Vagina (tissue), 2 donors: ENCODE measurements around the gene SLC35A1. TPM values are rescaled to one million over a fixed set of nuclear protein-coding genes. Genes with fewer than 3 reads are reported as not detected.

Experiments used
- DNase-seq, 2 donors: peaks; one replicate each; pipeline ENCODE4 v3.0.0-alpha.2; 2017; ENCODE audit errors: extremely low spot score in 2 of 2
- H3K27ac ChIP-seq: fragments of 200-600 bp; sonication (generic); one replicate; pipeline ENCODE4 v1.5.1; 2019
- H3K27me3 ChIP-seq: fragments of 200-600 bp; sonication (generic); one replicate; pipeline ENCODE4 v1.5.1; 2019
- H3K36me3 ChIP-seq, 2 donors: fragments of 200-600 bp; sonication (generic); one replicate each; pipeline ENCODE4 v1.5.1; 2017 to 2019
- H3K4me1 ChIP-seq: fragments of 200-600 bp; sonication (generic); one replicate; pipeline ENCODE4 v1.5.1; 2019
- H3K4me3 ChIP-seq, 2 donors: fragments of 200-600 bp; sonication (generic); 1 replicate in 1 of 2; 2 replicates in 1 of 2; pipeline ENCODE4 v1.5.1; 2016 to 2019
- H3K9me3 ChIP-seq: fragments of 200-600 bp; sonication (generic); one replicate; pipeline ENCODE4 v1.5.1; 2019
- POLR2A ChIP-seq, 2 donors: fragments of 450-650 bp; IDR thresholded peaks; one replicate each; pipeline ENCODE4 v1.6.1; 2017; ENCODE audit warnings: antibody characterized with exemption in 2 of 2, mild to moderate bottlenecking in 2 of 2, moderate library complexity in 2 of 2
- POLR2AphosphoS5 ChIP-seq, 2 donors: sonication (generic); formaldehyde crosslinking; IDR thresholded peaks; one replicate each; pipeline ENCODE4 v1.9.0; 2017; ENCODE audit warnings: antibody characterized with exemption in 2 of 2, mild to moderate bottlenecking in 2 of 2, low read depth in 1 of 2; ENCODE audit not compliant: insufficient read depth in 1 of 2
- intact Hi-C: fragments of 100-400 bp; cut with DNase I; formaldehyde crosslinking; loops from one replicate; pipeline ENCODE4 v1.15.1; 2023
- total RNA-seq: library from RNA; depleted of rRNA; stranded (reverse); fragments of >200 nt; gene quantifications from one replicate; pipeline ENCODE4 v1.2.3, GENCODE V29; 2016
- TF ChIP-seq, protein P1 (sequence below), 3 experiments: fragments of 450-650 bp in 2 of 3; fragments of 200-600 bp in 1 of 3; sonication (generic) in 1 of 3; IDR thresholded peaks; one replicate each; pipeline ENCODE4 v1.5.1; 2017 to 2019; ENCODE audit warnings: antibody characterized with exemption in 3 of 3, mild to moderate bottlenecking in 2 of 3, moderate library complexity in 2 of 3

SLC35A1 gene
- total RNA-seq, 1 donor from 2014 or later, result 13.3 TPM

DNA sequence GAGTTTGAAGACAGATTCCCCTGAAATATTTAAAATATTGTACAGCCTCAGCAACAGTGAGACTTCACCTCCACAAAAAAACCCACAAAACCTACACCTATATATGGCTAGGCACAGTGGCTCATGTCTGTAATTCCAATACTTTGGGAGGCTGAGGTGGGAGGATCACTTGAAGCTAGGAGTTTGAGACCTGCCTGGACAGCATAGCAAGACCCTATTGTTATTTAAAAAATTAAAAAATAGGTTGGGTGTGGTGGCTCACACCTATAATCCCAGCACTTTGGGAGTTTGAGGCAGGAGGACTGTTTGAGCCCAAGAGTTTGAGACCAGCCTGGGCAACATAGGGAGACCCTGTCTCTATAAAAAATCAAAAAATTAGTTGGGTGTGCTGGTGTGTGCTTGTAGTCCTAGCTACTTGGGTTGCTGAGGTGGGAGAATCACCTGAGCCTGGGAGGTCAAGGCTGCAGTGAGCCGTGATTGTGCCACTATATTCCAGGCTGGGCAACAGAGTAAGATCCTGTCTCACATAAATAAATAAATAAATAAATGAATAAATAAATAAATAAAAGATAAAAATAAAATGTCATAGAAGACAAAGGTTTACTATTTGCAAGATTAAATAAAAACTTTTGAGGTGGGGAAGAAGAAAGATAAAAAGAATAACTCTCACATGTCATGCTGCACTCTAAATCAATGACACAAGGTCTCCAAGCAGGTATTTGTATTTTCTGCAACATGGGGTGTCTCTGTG, 65.9 kb downstream of the SLC35A1 start:
- Histone ChIP-seq H3K4me3 (no peak overlapping the region), H3K27me3 (no peaks in the 10 kb centered on the region), H3K9me3 (no peaks in the 10 kb centered on the region), H3K36me3 (peaks cover 0 to 32% of the 10 kb centered on the region in 2 donors), H3K4me1 (no peaks in the 10 kb centered on the region), H3K27ac (no peak overlapping the region)
- no peak for TF ChIP-seq POLR2A (IDR thresholded peaks at IDR 0.05)
- TF ChIP-seq POLR2AphosphoS5 (IDR thresholded peaks at IDR 0.05; ENCODE audit: insufficient read depth in 1 of 2, low read depth in 1 of 2), result no peak
- TF ChIP-seq, protein P1, sequence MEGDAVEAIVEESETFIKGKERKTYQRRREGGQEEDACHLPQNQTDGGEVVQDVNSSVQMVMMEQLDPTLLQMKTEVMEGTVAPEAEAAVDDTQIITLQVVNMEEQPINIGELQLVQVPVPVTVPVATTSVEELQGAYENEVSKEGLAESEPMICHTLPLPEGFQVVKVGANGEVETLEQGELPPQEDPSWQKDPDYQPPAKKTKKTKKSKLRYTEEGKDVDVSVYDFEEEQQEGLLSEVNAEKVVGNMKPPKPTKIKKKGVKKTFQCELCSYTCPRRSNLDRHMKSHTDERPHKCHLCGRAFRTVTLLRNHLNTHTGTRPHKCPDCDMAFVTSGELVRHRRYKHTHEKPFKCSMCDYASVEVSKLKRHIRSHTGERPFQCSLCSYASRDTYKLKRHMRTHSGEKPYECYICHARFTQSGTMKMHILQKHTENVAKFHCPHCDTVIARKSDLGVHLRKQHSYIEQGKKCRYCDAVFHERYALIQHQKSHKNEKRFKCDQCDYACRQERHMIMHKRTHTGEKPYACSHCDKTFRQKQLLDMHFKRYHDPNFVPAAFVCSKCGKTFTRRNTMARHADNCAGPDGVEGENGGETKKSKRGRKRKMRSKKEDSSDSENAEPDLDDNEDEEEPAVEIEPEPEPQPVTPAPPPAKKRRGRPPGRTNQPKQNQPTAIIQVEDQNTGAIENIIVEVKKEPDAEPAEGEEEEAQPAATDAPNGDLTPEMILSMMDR (IDR thresholded peaks at IDR 0.05), result no peak
- DNase-seq, result no peak
- intact Hi-C loops, result no loop called here

DNA sequence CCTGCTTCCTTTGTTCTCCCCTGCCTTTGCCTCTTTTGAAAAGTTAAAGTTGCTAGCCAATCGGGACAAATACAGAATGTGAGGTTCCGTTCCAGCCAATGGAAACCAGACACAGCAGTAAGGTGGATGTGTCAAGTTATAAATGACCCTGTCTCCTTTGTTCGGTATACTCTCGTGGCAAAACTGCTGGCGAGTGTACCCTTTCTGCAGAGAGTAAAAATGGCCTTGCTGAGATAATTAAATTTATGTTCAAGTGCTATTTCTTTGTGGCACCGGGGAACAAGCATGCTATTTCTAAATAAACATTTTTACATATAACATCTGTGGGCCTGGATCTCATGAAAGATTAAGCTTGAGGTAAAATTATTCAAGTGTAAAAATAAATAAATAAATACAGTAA, 66.8 kb downstream of the SLC35A1 start:
- intact Hi-C loops, result no loop called here
- DNase-seq, result no peak
- H3K36me3 ChIP-seq, result peaks cover 0 to 30% of the 10 kb centered on the region in 2 donors
- H3K4me3 ChIP-seq, result no peak overlapping the region
- H3K9me3 ChIP-seq, result no peaks in the 10 kb centered on the region
- H3K4me1 ChIP-seq, result no peaks in the 10 kb centered on the region
- no peak for TF ChIP-seq POLR2AphosphoS5 (IDR thresholded peaks at IDR 0.05; ENCODE audit: insufficient read depth in 1 of 2, low read depth in 1 of 2)
- no peak for TF ChIP-seq POLR2A (IDR thresholded peaks at IDR 0.05)
- TF ChIP-seq, protein P1 (IDR thresholded peaks at IDR 0.05), result no peak
- H3K27me3 ChIP-seq, result no peaks in the 10 kb centered on the region
- no peak overlapping the region for H3K27ac ChIP-seq

DNA sequence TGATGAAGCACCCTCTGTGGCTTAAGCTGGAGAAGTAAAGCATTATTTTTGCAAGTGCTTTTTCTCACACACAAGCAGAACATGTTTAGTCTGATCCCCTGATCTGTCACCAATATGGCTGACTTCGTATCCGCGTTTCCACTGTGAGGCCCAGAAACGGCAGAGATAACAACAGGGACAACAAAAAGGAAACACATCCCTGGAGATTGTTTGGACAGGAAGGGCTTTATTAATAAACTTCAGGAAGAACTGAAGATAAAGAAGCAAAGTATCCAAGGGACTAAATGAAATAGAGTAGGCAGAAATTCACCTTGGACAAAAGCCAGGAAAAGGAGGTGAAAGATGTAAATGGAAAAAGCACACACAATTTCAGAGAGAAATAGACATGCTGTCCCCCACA, 67.8 kb downstream of the SLC35A1 start:
- TF ChIP-seq POLR2A (IDR thresholded peaks at IDR 0.05), result no peak
- TF ChIP-seq, protein P1 (IDR thresholded peaks at IDR 0.05), result no peak
- TF ChIP-seq POLR2AphosphoS5 (IDR thresholded peaks at IDR 0.05; ENCODE audit: insufficient read depth in 1 of 2, low read depth in 1 of 2), result no peak
- peaks cover 0 to 27% of the 10 kb centered on the region in 2 donors for H3K36me3 ChIP-seq
- intact Hi-C loops, result no loop called here

DNA sequence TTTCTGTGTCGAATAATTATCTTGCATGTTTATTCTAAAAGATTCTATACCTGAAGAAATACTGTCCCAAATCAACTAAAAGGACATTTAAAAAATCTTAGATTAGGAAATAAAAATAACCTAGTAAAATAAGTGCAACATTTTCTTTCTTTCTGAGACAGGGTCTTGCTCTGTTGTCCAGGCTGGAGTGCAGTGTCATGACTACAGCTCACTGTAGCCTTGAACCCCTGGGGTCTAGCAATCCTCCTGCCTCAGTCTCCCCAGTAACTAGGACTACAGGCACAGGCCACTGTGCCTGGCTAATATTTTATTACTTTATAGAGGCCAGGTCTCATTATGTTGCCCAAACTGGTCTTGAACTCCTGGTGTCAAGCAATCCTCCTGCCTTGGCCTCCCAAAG, 68.3 kb downstream of the SLC35A1 start:
- H3K4me1 ChIP-seq, result no peaks in the 10 kb centered on the region
- H3K4me3 ChIP-seq, result no peak overlapping the region
- no peaks in the 10 kb centered on the region for H3K9me3 ChIP-seq
- DNase-seq, result no peak
- TF ChIP-seq POLR2A (IDR thresholded peaks at IDR 0.05) (no peak), POLR2AphosphoS5 (IDR thresholded peaks at IDR 0.05; ENCODE audit: insufficient read depth in 1 of 2, low read depth in 1 of 2) (no peak)
- TF ChIP-seq, protein P1 (IDR thresholded peaks at IDR 0.05), result no peak
- no peak overlapping the region for H3K27ac ChIP-seq
- no peaks in the 10 kb centered on the region for H3K27me3 ChIP-seq
- intact Hi-C loops, result no loop called here
- peaks cover 0 to 30% of the 10 kb centered on the region in 2 donors for H3K36me3 ChIP-seq

More for the DNA sequence above, 67.8 kb downstream of the SLC35A1 start:
- Histone ChIP-seq H3K4me3 (no peak overlapping the region), H3K27me3 (no peaks in the 10 kb centered on the region), H3K27ac (no peak overlapping the region), H3K9me3 (no peaks in the 10 kb centered on the region), H3K4me1 (no peaks in the 10 kb centered on the region)
- DNase-seq, result no peak

DNA sequence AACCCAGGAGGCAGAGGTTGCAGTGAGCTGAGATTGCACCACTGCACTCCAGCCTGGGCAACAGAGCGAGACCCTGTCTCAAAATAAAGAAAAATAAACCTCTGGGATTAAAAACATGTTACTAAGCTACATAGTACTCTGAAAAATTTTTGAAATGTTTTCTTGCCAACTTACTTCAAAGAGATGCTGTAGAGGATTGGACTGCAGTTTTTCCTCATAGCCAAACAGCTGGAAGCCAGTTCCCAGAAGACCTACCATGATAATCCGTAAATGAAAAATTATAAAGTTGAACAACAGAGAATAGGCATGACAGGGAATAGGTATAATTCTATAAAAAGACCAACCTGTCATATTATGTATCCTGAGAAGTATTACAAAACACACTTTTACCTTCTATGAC, 69.0 kb downstream of the SLC35A1 start:
- H3K27ac ChIP-seq, result no peak overlapping the region
- H3K4me3 ChIP-seq, result no peak overlapping the region
- peaks cover 0 to 31% of the 10 kb centered on the region in 2 donors for H3K36me3 ChIP-seq
- intact Hi-C loops, result no loop called here
- no peaks in the 10 kb centered on the region for H3K9me3 ChIP-seq
- H3K27me3 ChIP-seq, result no peaks in the 10 kb centered on the region
- no peaks in the 10 kb centered on the region for H3K4me1 ChIP-seq
- TF ChIP-seq POLR2A (IDR thresholded peaks at IDR 0.05), result no peak
- TF ChIP-seq, protein P1 (IDR thresholded peaks at IDR 0.05), result no peak
- no peak for TF ChIP-seq POLR2AphosphoS5 (IDR thresholded peaks at IDR 0.05; ENCODE audit: insufficient read depth in 1 of 2, low read depth in 1 of 2)
- DNase-seq, result no peak
